Medulla oblongata (tissue), 1 donor: ENCODE results near the gene AMIGO1.

Source experiments
- DNase-seq: peaks from one replicate; pipeline ENCODE4 v3.0.0-alpha.2; 2015; ENCODE audit errors: extremely low spot score

AMIGO1 gene

GRCh38 chr1:109502364-109502851, 7.1 kb downstream of the AMIGO1 start:
- no peak for DNase-seq

GRCh38 chr1:109501644-109502363, 7.7 kb downstream of the AMIGO1 start:
- no peak for DNase-seq

GRCh38 chr1:109500941-109501381, 8.6 kb downstream of the AMIGO1 start:
- no peak for DNase-seq

- DNase-seq, result no peak
Observed at GRCh38 chr1:109499661-109500536, 9.6 kb downstream of the AMIGO1 start.

GRCh38 chr1:109499081-109499480, 10.4 kb downstream of the AMIGO1 start:
- DNase-seq, result no peak

GRCh38 chr1:109498161-109498801, 11.2 kb downstream of the AMIGO1 start:
- no peak for DNase-seq

GRCh38 chr1:109497449-109498160, 11.9 kb downstream of the AMIGO1 start:
- no peak for DNase-seq

GRCh38 chr1:109495738-109496137, 13.8 kb downstream of the AMIGO1 start:
- DNase-seq, result no peak

- peak; percentile 90 for DNase-seq
Observed at GRCh38 chr1:109493805-109494539, 15.6 kb downstream of the AMIGO1 start, which contains the start of gene CYB561D1. CYB561D1 (plus strand) TSS chr1:109494094; CDS start chr1:109494140, 46 bp downstream.

GRCh38 chr1:109493227-109493626, 16.3 kb downstream of the AMIGO1 start:
- no peak for DNase-seq

- no peak for DNase-seq
Observed at GRCh38 chr1:109492779-109493178, 16.7 kb downstream of the AMIGO1 start.

GRCh38 chr1:109491372-109491771, 18.2 kb downstream of the AMIGO1 start:
- no peak for DNase-seq

GRCh38 chr1:109490934-109491302, 18.6 kb downstream of the AMIGO1 start:
- DNase-seq, result no peak

GRCh38 chr1:109490029-109490933, 19.2 kb downstream of the AMIGO1 start:
- peak; percentile 84 for DNase-seq

- DNase-seq, result no peak
Observed at GRCh38 chr1:109488696-109489095, 20.8 kb downstream of the AMIGO1 start.

GRCh38 chr1:109488201-109488600, 21.3 kb downstream of the AMIGO1 start:
- no peak for DNase-seq

GRCh38 chr1:109487261-109487660, 22.3 kb downstream of the AMIGO1 start:
- DNase-seq, result no peak

GRCh38 chr1:109485001-109485400, 24.5 kb downstream of the AMIGO1 start:
- DNase-seq, result no peak

GRCh38 chr1:109484519-109484975, 25.0 kb downstream of the AMIGO1 start:
- no peak for DNase-seq
